GM12875 (cell line): ENCODE results near the gene CDH4.

ENCODE experiments used
- H3K4me3 ChIP-seq: one replicate; pipeline ENCODE4 v1.5.1; 2011; ENCODE audit warnings: low read depth, low read length, control low read depth
- CTCF ChIP-seq: IDR thresholded peaks from 2 replicates; pipeline ENCODE4 v1.5.1; 2011; ENCODE audit warnings: low read depth, mild to moderate bottlenecking, control low read depth, inconsistent platforms, low read length, moderate library complexity, borderline replicate concordance; ENCODE audit not compliant: insufficient read depth

CDH4 gene

GRCh38 chr20:61816606-61817460 is 564.8 kb downstream of the CDH4 start:
- TF ChIP-seq CTCF, result no peak
- no peak overlapping the region for H3K4me3 ChIP-seq

GRCh38 chr20:61817575-61817974 is 565.5 kb downstream of the CDH4 start:
- TF ChIP-seq CTCF, result no peak

GRCh38 chr20:61818746-61819573 is 566.9 kb downstream of the CDH4 start:
- TF ChIP-seq CTCF, result no peak
- H3K4me3 ChIP-seq, result no peak overlapping the region

More at GRCh38 chr20:61817575-61817974, 565.5 kb downstream of the CDH4 start:
- H3K4me3 ChIP-seq, result no peak overlapping the region

GRCh38 chr20:61819574-61819846 is 567.4 kb downstream of the CDH4 start:
- TF ChIP-seq CTCF, result no peak
- no peak overlapping the region for H3K4me3 ChIP-seq

DNA sequence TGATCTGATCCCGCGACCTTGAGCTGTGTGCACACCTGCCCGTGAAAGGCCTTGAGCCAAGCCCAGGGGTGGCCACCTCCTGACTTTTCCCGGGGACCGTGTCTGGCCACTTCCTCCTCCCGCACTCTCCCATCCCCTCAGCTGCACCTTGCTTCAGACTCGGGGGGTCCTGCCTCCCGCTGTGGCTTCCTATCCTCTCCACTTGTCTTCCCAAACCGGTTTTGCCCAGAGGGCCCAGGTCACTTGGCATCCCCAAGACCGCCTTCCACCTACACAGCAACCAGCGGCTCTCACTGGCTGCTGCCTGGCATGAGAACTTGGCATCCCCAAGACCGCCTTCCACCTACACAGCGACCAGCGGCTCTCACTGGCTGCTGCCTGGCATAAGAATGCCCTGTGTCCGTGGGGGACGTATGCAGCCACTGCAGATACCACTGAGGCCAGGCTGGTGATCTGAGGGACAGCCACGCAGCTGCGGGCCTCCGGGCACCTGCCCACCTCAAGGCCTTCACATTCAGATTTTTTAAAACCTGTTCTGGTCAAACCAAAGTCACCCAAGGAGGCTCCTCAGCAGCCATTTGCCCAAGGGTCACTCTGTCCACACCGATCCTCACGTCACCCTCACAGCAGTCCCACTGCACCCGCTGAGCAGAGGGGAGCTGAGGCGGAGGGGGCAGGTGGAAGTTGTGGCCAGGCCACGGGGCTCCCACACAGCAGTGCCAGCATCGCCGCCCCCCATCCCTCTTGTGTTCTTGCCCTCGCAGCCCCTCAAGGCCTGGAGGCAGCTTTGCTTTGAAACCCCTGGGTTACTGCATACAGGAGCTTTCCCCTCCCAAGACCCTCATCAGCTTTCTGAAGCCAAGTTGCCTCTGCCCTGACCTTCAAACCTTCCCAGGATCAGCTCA is 568.1 kb downstream of the CDH4 start:
- H3K4me3 ChIP-seq, result no peak overlapping the region
- no peak for TF ChIP-seq CTCF

DNA sequence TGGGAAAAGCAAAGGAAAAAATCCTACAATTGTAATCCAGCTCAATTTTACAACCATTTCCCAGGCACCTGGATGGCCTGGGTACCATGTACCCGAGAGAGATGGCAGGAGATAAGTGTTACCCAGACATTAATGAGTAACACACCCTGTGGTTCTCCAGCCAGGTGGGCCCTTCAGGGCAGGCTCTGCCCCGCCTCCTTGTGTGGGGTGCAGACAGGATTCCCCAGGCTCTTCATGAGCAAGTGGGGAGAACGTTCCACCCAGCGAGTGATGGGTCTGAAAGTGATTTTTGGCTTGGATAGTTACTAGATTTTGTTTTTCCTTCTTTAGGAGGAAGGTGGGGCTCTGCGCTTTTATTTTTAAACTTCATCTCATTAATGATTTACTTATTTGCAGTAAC is 569.7 kb downstream of the CDH4 start:
- H3K4me3 ChIP-seq, result no peak overlapping the region
- no peak for TF ChIP-seq CTCF
